HG02884 (cell line): ENCODE measurements around the gene NEK6.

Source experiments
- ATAC-seq: cut with Tn5 transposase; IDR thresholded peaks from one replicate; pipeline ENCODE4 v1.9.1; 2021; ENCODE audit warnings: mild to moderate bottlenecking, moderate library complexity; ENCODE audit not compliant: unreplicated experiment

The NEK6 gene

DNA sequence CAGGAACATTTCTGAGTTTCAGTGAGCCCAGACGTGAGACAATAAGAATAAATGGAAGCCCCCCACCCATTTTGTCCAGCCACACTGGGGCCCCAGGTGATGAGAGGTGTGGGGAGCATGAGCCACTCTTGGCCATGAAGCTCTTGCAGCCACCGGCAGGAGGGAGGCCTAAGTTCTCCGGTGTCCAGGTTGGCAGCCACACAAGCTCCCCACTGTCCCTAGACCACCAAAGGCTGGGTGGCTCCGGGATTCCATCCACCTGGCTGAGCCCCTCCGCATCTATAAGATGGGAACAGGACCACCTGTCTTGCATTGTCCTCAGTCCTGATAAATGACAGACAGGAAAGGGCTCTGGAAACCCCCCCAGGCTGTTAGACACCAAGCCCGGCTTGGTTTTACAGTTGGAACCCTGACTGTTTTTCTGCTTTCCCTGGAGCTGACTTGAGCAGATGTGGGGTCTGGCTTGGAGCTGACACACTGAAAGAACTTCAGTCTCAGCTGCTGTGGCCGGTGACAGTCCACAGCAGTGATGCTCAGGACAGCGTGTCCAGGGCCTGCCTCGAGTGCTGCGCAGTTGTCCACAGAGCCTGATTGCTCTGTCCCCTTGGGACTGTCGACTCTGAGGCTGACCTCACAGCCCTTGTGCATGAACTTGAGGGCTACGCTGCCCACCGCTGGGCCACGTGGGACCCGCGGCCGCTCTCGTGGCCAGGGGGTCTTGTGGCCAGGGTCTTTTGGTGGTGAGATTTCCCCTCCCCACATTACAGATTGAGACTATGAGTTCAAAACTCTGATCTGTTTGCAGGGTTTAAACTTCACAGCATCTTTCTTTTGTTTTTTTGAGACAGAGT lies 82.7 kb downstream of the NEK6 start:
- ATAC-seq: no peak

- no peak for ATAC-seq
Observed at GRCh38 chr9:124341455-124342170, 83.9 kb downstream of the NEK6 start.

DNA sequence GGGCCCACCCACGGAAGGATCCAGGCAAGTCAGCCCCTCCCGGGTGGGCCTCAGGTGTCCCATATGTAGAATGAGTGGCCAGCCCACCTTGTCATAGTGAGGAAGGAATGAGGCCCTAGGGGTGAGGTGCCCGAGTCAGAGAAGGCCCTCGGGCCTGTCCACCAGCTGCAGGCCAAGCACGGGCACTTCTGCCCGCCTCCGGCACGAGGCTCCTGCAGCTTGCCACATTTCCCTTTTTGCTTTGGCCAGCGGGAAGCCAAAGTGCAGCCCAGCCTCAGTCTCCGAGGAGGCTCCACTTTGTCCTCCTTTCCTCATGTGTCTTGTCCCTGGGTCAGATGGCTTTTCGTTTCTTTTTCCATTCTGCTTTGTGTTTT lies 84.6 kb downstream of the NEK6 start:
- ATAC-seq: no peak

DNA sequence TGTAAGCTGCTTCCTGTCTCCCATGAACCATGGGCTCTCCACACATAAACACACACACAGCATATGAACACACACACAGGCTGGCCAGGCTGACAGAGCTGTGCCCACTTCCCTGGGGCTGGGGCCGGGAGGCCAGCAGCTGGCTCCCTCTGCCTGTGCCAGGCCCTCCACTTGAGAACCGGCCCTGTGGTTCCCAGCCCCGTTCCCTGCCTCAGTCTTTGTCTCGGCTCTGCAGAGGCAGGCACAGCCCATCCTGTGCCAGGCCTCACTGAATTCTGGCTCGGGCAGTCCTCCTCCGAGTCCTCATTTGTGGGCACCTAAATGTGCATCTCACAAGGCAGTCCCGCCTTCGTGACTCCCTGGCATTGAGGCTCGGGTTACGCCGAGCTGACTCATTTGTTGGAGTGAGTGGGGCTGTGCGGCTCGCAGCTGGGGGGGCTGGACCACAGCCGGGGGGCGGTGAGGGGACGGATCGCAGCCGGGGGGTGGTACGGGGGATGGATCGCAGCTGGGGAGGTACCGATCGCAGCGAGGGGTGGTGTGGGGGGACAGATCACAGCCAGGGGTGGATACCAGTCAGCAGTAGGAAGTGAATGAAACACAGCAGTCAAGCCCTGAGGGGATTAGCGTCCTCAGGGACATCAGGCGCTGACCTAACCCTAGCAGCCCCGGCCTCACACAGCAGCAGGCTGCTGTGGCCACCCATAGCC lies 85.2 kb downstream of the NEK6 start:
- no peak for ATAC-seq

DNA sequence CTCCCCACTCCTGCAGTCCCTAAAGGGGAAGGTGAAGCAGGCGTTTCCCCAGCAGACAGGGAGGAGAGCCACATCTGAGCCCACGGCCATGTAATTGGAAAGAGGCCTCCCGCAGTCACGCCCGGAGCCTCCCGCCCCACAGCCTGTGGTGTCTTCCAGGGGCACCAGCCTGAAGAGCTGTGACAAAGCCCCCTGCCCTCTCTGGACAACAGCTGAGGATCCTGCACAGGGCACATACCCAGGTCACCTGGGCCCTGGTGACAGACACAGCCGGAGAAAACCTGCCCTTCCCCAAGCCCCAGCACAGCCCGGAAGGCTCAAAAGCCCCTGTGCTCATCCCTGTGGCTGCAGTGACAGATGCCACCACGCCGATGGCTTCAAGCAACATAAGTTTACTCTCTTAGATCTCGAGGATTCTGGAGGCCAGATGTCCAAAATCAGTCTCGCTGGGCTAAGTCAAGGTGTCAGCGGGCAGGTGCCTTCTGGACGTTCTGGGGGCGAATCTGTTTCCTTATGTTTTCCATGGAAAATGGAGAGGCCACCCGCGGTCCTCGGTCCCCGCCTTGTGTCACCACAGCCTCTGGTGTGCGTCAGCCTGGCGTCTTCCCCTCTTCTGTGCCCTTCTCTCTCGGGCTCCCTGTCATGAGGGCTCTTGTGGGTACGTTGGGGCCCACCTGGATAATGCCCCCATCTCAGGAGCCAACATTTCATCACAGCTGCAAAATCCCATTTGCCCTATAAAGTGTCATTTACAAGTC lies 86.0 kb downstream of the NEK6 start:
- no peak for ATAC-seq

DNA sequence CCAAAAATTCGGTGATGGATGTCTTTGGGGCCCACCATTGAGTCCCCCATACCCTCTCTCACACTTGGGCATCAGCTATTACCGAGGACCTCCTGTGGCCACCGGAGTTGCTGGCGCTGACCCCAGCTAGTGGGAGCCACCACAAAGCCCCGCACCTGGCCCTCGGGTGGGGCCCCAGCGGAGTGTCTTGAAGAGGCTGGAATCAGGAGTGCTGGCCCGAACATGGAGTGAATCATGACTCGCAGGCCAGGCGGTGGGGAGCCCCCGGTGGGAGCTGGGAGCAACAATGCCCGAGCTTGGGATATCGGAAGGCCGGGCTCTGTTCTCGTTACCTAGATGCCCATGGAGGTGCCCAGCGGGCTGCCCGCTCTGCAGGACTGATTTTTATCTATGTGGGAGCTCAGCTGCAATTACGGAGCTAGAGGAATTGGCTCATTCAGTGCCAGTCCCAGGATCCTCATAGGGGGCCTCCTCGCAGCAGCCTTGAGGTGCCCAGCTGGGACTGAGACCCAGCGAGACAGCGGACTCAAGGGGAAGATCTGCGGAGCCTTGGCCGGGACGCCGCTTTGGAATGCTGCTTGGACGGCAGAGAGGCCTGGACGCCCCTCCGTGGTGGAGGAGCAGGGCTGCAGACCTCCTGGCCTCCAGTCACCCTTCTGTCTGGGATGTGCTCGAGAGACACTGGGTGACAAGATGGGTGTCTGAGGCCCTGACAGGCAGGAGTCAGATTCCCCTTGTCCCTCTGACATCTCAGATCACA lies 86.7 kb downstream of the NEK6 start:
- ATAC-seq: no peak

DNA sequence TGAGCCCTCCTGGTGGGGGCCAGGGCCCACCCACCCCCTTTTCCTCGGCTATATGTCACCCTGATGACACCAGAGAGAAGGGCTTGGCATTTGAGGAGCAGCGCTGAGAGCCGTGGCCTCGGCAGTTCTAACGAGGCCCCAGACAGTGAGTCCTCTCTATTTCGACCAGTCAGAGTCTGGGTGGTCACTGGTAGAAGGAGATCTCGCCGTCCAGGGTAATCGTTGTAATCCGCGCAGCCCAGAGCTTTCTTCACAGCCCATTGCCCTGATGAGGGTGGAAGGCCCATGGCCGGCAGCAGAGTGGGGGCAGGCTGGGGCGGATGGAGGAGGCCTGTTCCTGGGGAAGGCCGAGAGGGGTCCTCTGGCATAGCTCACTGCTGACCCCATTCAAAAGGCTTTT lies 87.3 kb downstream of the NEK6 start:
- ATAC-seq: no peak

DNA sequence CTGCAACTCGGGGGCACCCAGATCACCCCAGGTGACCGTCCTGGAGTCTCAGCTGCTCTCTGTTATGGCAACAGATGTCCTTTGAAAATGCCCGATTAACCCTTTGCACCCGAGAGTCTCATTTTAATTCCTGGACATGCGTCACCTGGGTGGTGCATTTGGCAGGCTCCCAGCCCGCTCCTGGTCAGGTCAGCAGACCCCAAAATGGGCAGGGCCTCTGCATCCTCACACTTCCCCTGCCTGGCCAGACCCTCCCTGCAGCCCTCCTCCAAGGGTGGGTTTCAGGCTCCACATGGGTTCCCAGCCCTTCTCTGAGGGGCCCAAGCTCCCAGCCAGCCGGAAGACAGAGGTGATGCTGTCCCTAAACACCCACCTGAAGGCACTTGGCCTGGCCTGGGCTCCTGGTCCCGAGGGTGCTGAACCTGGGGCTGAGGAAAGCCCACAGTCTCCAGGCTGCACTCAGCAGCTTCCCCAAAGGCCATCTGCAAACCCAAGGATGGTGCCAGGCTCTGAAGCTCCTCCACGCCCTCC lies 88.1 kb downstream of the NEK6 start:
- no peak for ATAC-seq

- ATAC-seq: no peak
Observed at GRCh38 chr9:124346347-124347163, 88.8 kb downstream of the NEK6 start.

DNA sequence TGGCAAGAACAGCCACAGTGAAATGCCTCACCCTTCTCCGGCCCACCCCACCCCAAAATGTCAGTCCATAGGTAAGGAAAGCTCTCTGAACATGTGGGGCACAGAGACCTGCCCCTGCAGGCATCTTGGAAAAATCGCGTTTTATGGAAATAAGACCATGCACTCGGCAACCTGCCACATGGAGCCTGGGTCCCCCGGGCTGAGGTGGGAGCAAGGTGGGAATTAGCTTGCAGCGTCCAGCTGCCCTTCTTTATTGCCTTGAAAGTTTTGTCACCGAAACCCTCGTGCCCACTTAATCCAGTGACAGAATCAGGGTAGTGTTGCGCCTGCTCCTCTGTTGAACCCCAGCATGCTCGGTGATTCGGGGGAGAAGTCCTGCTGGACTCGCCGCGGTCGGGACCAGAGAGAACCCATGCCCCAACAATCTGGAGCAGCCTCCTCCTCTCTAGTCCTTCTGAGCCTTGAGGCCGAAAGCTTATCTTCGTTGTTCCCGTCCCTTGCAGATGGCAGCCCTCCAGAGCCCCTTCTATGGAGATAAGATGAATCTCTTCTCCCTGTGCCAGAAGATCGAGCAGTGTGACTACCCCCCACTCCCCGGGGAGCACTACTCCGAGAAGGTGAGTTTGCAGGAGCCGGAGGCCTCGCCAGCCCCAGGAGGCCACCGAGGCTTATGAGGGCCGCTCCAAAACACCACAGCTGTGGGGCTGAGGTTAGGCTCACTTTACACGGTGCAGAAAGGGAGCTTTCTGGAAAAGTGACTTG lies 89.6 kb downstream of the NEK6 start:
- no peak for ATAC-seq

GRCh38 chr9:124347968-124348358 lies 90.2 kb downstream of the NEK6 start:
- ATAC-seq: no peak

DNA sequence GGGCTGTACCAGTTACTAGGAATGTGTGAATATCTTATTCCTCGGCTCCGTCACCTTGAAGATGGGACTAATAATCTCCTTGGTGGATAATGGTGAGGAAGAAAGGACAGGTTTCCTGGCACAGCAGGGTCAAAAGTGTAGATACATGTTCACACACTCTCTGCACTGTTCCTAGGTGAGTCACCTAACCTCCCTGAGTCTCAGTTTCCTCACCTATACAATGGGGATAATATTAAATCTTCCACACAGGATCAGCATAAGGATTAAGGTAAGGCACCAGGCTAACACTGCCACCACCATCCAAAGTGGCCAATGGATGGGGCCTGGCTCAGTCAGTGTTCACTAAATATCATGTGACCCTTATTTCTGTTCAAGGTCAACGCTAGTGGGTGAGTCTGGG lies 90.6 kb downstream of the NEK6 start:
- ATAC-seq: no peak

- ATAC-seq: no peak
Observed at GRCh38 chr9:124348831-124349230, 91.1 kb downstream of the NEK6 start.

- ATAC-seq: no peak
Observed at GRCh38 chr9:124349267-124349666, 91.5 kb downstream of the NEK6 start.

GRCh38 chr9:124349675-124350493 lies 92.1 kb downstream of the NEK6 start:
- ATAC-seq: no peak

DNA sequence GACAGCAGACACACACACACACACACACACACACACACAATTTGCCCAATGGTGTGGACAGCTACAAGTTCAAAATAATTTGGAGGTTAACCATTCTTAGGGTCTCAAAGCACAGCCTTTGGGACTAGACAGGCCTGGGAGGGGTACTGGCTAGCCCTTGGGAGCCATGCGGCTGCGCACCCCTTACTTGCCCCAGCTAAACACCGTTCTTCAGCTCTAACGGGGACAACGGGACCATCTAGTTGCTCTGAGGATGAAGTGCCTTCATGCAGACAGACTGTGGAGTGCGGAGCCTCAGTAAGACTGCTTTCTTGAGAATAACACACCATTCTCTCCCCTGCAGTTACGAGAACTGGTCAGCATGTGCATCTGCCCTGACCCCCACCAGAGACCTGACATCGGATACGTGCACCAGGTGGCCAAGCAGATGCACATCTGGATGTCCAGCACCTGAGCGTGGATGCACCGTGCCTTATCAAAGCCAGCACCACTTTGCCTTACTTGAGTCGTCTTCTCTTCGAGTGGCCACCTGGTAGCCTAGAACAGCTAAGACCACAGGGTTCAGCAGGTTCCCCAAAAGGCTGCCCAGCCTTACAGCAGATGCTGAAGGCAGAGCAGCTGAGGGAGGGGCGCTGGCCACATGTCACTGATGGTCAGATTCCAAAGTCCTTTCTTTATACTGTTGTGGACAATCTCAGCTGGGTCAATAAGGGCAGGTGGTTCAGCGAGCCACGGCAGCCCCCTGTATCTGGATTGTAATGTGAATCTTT lies 92.9 kb downstream of the NEK6 start:
- no peak for ATAC-seq
